ENCODE measurements around the gene SH3GL3. TPM values are rescaled to one million over a fixed set of nuclear protein-coding genes. Genes with fewer than 3 reads are reported as not detected.
A peak's percentile ranks its signal among the peaks of the same experiment; 100 is the strongest.

The SH3GL3 gene
- total and polyA plus RNA-seq, 2 experiments from 2014 or later, result 38.2 to 87.1 TPM

- no peak for TF ChIP-seq CTCF (IDR thresholded peaks at IDR 0.05; ENCODE audit: low read depth, low read length)
- H3K4me3 ChIP-seq, result no peak overlapping the region
- no peak for DNase-seq (ENCODE audit: low read depth in 1 of 2, low spot score in 1 of 2)
- H3K4me1 ChIP-seq (ENCODE audit: low read depth), result no peaks in the 10 kb centered on the region
- H3K9me3 ChIP-seq (ENCODE audit: low read depth), result no peaks in the 10 kb centered on the region
- no peaks in the 10 kb centered on the region for H3K27me3 ChIP-seq
- no peak overlapping the region for H3K27ac ChIP-seq
- H3K36me3 ChIP-seq, result no peaks in the 10 kb centered on the region
Observed at GRCh38 chr15:83435782-83436181, 11.4 kb upstream of the SH3GL3 start.

GRCh38 chr15:83436513-83437158 lies 10.5 kb upstream of the SH3GL3 start:
- peak; percentile 73 for TF ChIP-seq CTCF (IDR thresholded peaks at IDR 0.05; ENCODE audit: low read depth, low read length)
- Histone ChIP-seq H3K4me1 (ENCODE audit: low read depth) (no peaks in the 10 kb centered on the region), H3K4me3 (no peak overlapping the region), H3K9me3 (ENCODE audit: low read depth) (no peaks in the 10 kb centered on the region), H3K36me3 (no peaks in the 10 kb centered on the region), H3K27ac (no peak overlapping the region), H3K27me3 (no peaks in the 10 kb centered on the region)
- DNase-seq (ENCODE audit: low read depth in 1 of 2, low spot score in 1 of 2), result peak; percentile 69 to 80

GRCh38 chr15:83443076-83443847 lies 3.9 kb upstream of the SH3GL3 start:
- DNase-seq (ENCODE audit: low read depth in 1 of 2, low spot score in 1 of 2), result no peak
- H3K4me3 ChIP-seq, result no peak overlapping the region
- TF ChIP-seq CTCF (IDR thresholded peaks at IDR 0.05; ENCODE audit: low read depth, low read length), result no peak

GRCh38 chr15:83444936-83445335 lies 2.2 kb upstream of the SH3GL3 start:
- Histone ChIP-seq H3K36me3 (no peaks in the 10 kb centered on the region), H3K9me3 (ENCODE audit: low read depth) (no peaks in the 10 kb centered on the region), H3K4me3 (no peak overlapping the region), H3K27me3 (no peaks in the 10 kb centered on the region), H3K27ac (no peak overlapping the region), H3K4me1 (ENCODE audit: low read depth) (peaks cover 25% of the 10 kb centered on the region)
- no peak for TF ChIP-seq CTCF (IDR thresholded peaks at IDR 0.05; ENCODE audit: low read depth, low read length)
- DNase-seq (ENCODE audit: low read depth in 1 of 2, low spot score in 1 of 2), result no peak

More at GRCh38 chr15:83443076-83443847, 3.9 kb upstream of the SH3GL3 start:
- Histone ChIP-seq H3K9me3 (ENCODE audit: low read depth) (no peaks in the 10 kb centered on the region), H3K27ac (no peak overlapping the region), H3K4me1 (ENCODE audit: low read depth) (peaks cover 11% of the 10 kb centered on the region), H3K36me3 (no peaks in the 10 kb centered on the region), H3K27me3 (no peaks in the 10 kb centered on the region)

- no peaks in the 10 kb centered on the region for H3K36me3 ChIP-seq
- H3K27me3 ChIP-seq, result no peaks in the 10 kb centered on the region
- peak in 1 of 2 donors; percentile 50 for DNase-seq (ENCODE audit: low read depth in 1 of 2, low spot score in 1 of 2)
Observed at GRCh38 chr15:83445643-83446042, 1.5 kb upstream of the SH3GL3 start.

More at GRCh38 chr15:83445643-83446042, 1.5 kb upstream of the SH3GL3 start:
- Histone ChIP-seq H3K9me3 (ENCODE audit: low read depth) (no peaks in the 10 kb centered on the region), H3K4me3 (no peak overlapping the region), H3K4me1 (ENCODE audit: low read depth) (peaks cover 30% of the 10 kb centered on the region), H3K27ac (no peak overlapping the region)
- TF ChIP-seq CTCF (IDR thresholded peaks at IDR 0.05; ENCODE audit: low read depth, low read length), result no peak
